Gastrocnemius medialis (tissue), 4 donors: ENCODE results near the gene ADIRF.

Experiments
- POLR2A ChIP-seq, 2 donors: fragments of 450-650 bp; IDR thresholded peaks; one replicate each; pipeline ENCODE4 v1.6.1; 2017; ENCODE audit warnings: antibody characterized with exemption in 2 of 2, mild to moderate bottlenecking in 2 of 2, moderate library complexity in 2 of 2
- TF ChIP-seq, protein P1 (sequence below), 5 experiments: fragments of 450-650 bp in 3 of 5; fragments of 200-600 bp in 2 of 5; sonication (generic) in 2 of 5; IDR thresholded peaks in 4 of 5; conservative IDR thresholded peaks in 1 of 5; 1 replicate in 4 of 5; 2 replicates in 1 of 5; pipeline ENCODE4 v1.5.1; 2016 to 2019; ENCODE audit warnings: antibody characterized with exemption in 5 of 5, mild to moderate bottlenecking in 3 of 5, moderate library complexity in 3 of 5

GRCh38 chr10:86962981-86963310 lies 5.3 kb upstream of the ADIRF start:
- TF ChIP-seq, protein P1, sequence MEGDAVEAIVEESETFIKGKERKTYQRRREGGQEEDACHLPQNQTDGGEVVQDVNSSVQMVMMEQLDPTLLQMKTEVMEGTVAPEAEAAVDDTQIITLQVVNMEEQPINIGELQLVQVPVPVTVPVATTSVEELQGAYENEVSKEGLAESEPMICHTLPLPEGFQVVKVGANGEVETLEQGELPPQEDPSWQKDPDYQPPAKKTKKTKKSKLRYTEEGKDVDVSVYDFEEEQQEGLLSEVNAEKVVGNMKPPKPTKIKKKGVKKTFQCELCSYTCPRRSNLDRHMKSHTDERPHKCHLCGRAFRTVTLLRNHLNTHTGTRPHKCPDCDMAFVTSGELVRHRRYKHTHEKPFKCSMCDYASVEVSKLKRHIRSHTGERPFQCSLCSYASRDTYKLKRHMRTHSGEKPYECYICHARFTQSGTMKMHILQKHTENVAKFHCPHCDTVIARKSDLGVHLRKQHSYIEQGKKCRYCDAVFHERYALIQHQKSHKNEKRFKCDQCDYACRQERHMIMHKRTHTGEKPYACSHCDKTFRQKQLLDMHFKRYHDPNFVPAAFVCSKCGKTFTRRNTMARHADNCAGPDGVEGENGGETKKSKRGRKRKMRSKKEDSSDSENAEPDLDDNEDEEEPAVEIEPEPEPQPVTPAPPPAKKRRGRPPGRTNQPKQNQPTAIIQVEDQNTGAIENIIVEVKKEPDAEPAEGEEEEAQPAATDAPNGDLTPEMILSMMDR (IDR thresholded peaks at IDR 0.05 in 4 of 5, conservative IDR thresholded peaks at IDR 0.05 in 1 of 5) = no peak
- TF ChIP-seq POLR2A (IDR thresholded peaks at IDR 0.05) = no peak
